Measurements from ENCODE around the gene FAM156B. TPM values are rescaled to one million over a fixed set of nuclear protein-coding genes. Genes with fewer than 3 reads are reported as not detected.
A peak's percentile ranks its signal among the peaks of the same experiment; 100 is the strongest.
"Not testable (repeated sequence)": the region's sequence is repeated elsewhere in the genome, so short reads cannot be mapped to it uniquely, and the experiment has no call there.

Gene FAM156B
- total RNA-seq, 1 donor from 2014 or later = 5.6 TPM

DNA sequence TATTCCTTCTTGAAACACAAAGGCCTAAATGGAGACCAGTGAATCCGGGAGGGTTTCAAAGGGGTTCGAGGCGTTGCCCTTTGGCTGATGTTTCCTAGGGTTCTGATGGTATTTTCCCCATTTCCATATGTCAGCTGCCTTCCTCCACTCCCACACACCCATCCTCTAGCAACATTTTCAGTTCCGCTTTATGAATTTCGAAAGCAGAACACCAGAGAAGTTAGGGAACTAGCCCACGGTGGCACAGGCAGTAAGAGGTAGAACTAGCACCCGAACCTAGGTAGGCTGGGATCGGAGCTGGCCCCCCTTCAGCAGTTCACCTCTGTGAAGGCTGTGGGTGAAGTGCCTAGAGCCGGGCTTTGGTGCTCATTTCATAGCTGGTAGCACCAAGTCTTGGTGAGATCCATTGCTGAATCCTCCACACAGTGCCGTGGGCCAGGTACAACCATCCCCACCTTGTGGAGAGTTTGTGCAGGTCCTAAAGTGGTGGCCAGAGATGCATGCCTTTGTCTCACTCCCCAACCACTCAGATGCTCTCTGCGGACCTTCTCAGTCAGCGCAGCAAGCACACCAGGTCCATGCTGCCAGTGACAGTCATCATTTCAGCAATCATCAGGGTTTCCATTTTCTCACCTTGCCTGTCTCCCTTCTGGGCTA, 12.3 kb downstream of the FAM156B start:
- ATAC-seq (ENCODE audit: poor library complexity); intact Hi-C loops (cut with DNase I); DNase-seq: not testable (repeated sequence)

DNA sequence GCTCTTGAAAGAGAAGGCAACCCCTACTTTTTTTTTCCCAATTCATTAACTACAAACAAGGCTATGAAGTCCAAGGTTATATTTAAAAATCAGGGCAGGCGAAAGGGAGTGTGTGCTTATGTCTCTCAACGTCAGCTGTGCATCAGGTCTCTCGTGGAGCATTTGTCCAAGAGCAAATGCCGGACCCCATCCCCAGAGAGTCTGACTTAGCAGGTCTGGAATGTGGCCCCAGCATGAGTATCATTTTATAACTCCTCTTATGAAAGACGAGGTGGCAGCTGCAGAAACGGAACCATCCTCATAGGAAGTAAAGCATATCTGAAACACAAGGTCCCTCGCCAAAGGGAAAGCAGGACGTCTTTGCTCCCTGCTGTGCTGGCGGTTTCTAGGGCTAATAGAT, 16.6 kb downstream of the FAM156B start:
- ATAC-seq (ENCODE audit: poor library complexity); intact Hi-C loops (cut with DNase I); DNase-seq: not testable (repeated sequence)

DNA sequence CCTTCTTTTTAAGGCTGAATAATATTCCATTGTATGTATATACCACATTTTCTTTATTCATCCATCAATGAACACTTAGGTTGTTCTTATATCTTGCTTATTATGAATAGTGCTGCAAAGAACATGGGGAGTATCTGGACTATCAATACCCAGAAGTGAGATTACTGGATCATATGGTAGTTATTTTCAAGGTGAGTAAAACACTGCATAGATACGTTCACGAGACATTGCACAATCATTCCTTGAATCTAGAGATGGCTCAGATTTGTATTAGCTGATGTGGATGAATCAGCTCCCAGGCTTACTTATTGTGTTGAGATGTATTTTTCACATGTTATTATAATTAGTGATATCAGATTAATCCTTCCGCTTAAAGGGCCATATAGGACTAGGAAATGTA, 17.6 kb downstream of the FAM156B start:
- intact Hi-C loops (cut with DNase I); ATAC-seq (ENCODE audit: poor library complexity); DNase-seq: not testable (repeated sequence)

DNA sequence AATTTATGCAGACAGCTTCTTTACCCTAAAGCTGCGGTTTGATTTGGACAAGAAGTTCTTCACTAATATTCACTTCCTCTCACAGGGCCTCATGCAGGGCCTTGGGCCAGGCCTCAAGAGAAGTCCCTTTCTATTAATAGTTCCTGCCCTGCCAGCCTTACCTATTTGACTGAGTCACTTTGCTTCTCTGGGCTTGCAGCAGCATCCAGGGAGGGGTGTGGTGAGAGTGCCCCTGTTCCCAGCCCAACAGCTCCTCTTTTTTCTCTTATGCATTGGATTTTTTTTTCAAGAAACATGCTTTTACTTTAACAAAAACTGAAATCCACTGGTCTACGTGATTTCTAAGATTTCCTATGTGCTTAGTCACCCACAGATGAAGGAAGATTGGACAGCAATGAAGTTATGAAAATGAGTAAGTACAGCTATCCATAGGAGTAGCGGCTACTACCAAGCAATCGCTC, 26.7 kb downstream of the FAM156B start:
- ATAC-seq (ENCODE audit: poor library complexity) = peak; percentile 40
- DNase-seq = peak; percentile 48
- intact Hi-C loops (cut with DNase I) = no loop called here

DNA sequence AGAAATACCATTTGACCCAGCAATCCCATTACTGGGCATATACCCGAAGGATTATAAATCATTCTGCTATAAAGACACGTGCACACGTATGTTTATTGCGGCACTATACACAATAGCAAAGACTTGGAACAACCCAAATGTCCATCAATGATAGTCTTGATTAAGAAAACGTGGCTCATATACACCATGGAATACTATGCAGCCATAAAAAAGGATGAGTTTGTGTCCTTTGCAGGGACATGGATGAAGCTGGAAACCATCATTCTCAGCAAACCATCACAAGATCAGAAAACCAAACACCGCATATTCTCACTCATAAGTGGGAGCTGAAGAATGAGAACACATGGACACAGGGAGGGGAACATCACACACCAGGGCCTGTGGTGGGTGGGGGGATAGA, 33.1 kb downstream of the FAM156B start:
- intact Hi-C loops (cut with DNase I); ATAC-seq (ENCODE audit: poor library complexity); DNase-seq: not testable (repeated sequence)

DNA sequence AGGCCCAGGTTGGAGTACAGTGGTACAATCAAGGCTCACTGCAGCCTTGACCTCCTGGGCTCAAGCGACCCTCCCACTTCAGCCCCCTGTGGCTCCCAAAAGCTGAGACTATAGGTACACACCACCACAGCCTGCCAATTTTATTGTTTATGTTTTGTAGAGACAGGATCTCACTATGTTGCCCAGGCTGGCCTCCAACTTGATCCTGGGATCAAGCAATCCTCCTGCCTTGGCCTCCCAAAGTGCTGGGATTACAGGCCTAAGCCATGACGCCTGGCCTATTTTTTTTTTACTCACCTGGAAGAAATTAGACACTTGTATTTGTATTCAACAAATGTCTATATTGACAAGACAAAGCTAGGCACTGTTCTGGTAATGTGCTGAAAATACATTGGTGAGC, 36.1 kb downstream of the FAM156B start:
- intact Hi-C loops (cut with DNase I) = no loop called here
- DNase-seq = no peak
- no peak for ATAC-seq (ENCODE audit: poor library complexity)

DNA sequence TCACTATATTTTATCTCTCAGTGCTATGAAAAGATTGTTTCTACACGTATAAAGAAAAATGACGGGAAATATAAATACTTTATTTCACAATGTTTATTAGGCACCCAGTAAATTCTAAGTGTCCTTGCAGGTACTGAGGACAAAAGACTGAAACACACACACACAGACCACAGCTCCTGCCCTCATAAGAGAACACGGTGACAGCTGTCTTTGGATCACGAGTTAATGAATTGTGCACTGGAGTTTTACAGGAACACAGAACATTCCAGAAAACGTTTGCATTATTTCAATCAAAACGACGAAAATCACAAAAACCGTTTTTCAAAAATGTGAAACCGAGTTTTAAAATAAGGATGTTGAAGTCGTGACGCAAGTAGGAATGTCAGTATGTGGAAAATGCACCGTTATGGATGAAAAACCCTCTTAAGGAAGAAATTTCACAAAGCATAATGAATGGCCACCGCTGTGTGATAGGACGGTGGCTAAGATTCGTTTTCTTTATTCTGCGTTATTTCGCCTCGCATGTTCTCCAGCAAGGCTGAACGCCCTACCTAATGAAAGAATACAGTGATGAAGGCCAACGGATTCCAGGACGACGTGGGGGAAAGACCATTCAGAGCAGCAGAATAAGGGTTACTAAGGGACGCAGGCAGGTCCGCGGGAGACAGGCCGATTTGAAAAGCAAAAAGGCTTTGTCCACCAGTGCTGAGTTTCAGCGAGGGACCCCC, 37.0 kb downstream of the FAM156B start:
- no peak for ATAC-seq (ENCODE audit: poor library complexity)
- intact Hi-C loops (cut with DNase I) = no loop called here

DNA sequence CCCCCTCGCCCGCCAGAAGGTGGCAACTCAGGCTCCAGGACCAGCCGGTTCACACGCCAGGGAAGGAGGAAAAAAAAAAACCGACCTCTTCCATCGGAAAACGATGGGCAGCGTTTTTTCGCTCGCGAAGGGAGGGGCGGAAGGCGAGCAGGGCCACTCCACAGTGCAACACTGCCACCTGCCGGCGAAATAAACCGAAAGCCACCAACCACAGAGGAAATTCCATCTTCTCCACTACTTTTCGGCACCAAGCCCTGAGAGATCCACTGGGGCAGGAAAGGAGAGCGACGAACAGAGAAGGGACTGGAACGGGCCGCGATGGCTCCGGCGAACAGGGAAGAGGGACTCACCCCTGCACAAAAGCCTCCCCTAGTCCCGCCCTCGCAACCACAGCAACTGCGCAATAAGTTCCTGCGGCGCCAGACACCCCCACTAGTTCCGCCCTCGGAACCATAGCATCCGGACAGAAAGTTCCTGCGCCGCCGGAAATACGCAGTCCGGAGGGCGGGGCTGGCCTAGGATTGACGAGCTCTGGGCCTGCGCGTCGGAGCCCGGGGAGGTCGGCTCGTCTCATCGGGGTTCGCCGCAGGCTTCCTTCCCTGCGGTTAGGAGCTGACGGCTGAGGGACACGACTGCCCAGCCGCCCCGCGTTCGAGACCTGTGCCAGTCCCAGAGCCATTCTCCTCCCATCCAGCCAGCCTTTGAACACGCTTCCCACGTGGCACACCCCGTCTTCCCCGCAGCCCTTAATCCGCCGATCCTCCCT, 37.8 kb downstream of the FAM156B start:
- ATAC-seq (ENCODE audit: poor library complexity) (peak; percentile 99), DNase-seq (peak; percentile 95)
- intact Hi-C loops (cut with DNase I) = no loop called here

More for the DNA sequence above, 37.0 kb downstream of the FAM156B start:
- DNase-seq = no peak

DNA sequence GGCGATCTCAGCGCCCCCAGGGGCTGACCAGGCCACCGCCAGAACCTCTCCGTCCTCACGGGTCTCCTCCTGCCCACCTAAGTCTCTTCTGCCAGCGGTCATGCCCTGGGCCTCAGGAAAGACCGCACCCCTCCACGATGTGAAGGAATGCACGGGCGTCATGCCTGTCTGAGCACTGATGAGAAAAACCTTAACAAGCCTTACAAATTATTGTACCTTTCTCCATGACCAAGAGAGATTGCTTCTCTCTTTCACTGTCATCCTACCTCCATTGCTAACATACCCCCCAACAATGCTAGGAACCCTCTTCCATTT, 38.3 kb downstream of the FAM156B start:
- DNase-seq; intact Hi-C loops (cut with DNase I): not testable (repeated sequence)
- ATAC-seq (ENCODE audit: poor library complexity) = peak; percentile 16

DNA sequence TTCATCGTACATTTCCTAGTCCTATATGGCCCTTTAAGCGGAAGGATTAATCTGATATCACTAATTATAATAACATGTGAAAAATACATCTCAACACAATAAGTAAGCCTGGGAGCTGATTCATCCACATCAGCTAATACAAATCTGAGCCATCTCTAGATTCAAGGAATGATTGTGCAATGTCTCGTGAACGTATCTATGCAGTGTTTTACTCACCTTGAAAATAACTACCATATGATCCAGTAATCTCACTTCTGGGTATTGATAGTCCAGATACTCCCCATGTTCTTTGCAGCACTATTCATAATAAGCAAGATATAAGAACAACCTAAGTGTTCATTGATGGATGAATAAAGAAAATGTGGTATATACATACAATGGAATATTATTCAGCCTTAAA, 43.6 kb downstream of the FAM156B start:
- ATAC-seq (ENCODE audit: poor library complexity); DNase-seq; intact Hi-C loops (cut with DNase I): not testable (repeated sequence)

DNA sequence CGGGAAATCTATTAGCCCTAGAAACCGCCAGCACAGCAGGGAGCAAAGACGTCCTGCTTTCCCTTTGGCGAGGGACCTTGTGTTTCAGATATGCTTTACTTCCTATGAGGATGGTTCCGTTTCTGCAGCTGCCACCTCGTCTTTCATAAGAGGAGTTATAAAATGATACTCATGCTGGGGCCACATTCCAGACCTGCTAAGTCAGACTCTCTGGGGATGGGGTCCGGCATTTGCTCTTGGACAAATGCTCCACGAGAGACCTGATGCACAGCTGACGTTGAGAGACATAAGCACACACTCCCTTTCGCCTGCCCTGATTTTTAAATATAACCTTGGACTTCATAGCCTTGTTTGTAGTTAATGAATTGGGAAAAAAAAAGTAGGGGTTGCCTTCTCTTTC, 44.6 kb downstream of the FAM156B start:
- DNase-seq; ATAC-seq (ENCODE audit: poor library complexity); intact Hi-C loops (cut with DNase I): not testable (repeated sequence)

DNA sequence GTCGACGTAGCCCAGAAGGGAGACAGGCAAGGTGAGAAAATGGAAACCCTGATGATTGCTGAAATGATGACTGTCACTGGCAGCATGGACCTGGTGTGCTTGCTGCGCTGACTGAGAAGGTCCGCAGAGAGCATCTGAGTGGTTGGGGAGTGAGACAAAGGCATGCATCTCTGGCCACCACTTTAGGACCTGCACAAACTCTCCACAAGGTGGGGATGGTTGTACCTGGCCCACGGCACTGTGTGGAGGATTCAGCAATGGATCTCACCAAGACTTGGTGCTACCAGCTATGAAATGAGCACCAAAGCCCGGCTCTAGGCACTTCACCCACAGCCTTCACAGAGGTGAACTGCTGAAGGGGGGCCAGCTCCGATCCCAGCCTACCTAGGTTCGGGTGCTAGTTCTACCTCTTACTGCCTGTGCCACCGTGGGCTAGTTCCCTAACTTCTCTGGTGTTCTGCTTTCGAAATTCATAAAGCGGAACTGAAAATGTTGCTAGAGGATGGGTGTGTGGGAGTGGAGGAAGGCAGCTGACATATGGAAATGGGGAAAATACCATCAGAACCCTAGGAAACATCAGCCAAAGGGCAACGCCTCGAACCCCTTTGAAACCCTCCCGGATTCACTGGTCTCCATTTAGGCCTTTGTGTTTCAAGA, 48.8 kb downstream of the FAM156B start:
- DNase-seq; intact Hi-C loops (cut with DNase I); ATAC-seq (ENCODE audit: poor library complexity): not testable (repeated sequence)

DNA sequence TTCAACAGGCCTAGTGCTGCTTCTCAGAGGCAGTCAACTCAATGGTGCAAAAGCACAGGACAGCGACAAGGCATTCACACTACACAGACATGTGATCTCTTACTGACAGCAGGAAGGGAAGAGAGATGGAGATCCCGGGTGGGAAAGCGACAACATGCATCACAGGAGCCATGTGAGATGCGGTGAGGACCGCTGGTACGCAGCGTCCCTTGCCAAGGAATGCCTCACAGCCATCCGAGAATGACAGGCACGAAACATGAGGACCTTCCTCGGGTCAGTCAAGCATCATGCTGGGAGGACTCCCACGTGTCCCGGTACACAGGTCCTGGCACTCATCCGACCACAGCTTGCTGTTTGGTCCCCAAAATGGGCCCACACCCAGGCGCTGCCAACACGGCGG, 50.4 kb downstream of the FAM156B start:
- intact Hi-C loops (cut with DNase I); ATAC-seq (ENCODE audit: poor library complexity); DNase-seq: not testable (repeated sequence)

DNA sequence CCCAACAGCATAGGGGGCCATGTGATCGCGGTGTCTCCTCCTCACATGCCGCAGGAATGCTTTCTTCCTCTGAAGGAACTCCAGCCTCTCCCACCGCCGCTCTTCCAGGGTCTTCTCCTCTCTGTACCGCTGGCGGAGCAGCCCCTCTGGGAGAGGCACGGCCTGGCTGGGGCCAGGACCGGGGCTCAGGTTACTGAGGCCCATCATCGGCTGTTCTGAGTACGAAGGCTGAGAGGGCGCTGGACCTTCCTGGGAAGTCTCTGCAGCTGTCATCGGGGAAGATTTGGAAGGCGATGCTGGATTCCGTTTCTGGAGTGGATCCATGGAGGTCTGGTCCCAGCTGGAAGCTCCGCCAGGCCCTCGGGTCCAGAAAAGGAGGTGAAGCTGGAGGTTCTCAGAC, 51.1 kb downstream of the FAM156B start:
- DNase-seq; intact Hi-C loops (cut with DNase I); ATAC-seq (ENCODE audit: poor library complexity): not testable (repeated sequence)

DNA sequence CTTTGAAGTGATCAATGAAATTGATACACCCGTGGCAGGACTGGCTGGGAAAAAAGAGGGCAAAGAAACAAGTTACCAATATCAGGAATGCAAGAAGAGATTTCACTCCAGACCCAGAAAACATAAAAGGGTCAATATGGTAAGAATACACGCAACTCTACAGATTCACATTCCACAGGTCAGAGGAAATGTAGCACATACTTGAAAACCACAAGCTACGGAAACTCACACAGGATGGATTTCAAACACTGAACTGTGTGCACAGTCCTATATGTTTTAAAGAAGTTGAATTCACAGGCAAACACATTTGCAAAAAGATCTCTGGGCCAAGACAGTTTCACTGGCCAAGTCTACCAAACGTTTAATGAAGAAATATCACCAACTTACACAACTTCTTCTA, 52.2 kb downstream of the FAM156B start:
- DNase-seq; intact Hi-C loops (cut with DNase I); ATAC-seq (ENCODE audit: poor library complexity): not testable (repeated sequence)

DNA sequence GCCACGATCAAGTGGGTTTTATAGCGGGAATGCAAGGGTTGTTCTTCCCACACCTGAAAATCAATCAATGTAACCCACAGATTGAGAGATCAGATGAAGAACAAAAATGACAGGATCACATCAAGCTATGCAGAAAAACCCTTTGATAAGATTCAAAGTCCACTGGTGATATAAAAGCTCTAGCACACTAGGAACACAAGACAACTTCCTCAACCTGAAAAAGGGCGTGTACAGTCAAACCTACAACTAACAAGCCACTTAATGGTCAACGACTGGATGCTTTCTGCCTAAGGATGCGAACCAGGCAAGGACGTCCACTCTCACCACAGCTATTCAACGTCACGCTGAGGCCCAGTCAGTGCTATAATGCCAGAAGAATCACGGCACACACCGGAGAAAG, 52.8 kb downstream of the FAM156B start:
- DNase-seq; ATAC-seq (ENCODE audit: poor library complexity); intact Hi-C loops (cut with DNase I): not testable (repeated sequence)

All from Right ventricle myocardium superior (tissue), 1 donor.